OCI-LY1 (cell line): Measurements from ENCODE around the gene CLSTN2.

ENCODE experiments used
- CTCF ChIP-seq: fragments of 200-600 bp; sonication (generic), shearing (Covaris generic); IDR thresholded peaks from 2 replicates; pipeline ENCODE4 v1.5.1; 2017; ENCODE audit warnings: mild to moderate bottlenecking, antibody characterized with exemption, low read length, moderate library complexity, mixed read lengths
- EZH2 ChIP-seq: fragments of 200-600 bp; sonication (generic), shearing (Covaris generic); IDR thresholded peaks from 2 replicates; pipeline ENCODE4 v1.8.0; 2017; ENCODE audit warnings: borderline replicate concordance, mixed run types, mild to moderate bottlenecking, antibody characterized with exemption, low read length, moderate library complexity, mixed read lengths

DNA sequence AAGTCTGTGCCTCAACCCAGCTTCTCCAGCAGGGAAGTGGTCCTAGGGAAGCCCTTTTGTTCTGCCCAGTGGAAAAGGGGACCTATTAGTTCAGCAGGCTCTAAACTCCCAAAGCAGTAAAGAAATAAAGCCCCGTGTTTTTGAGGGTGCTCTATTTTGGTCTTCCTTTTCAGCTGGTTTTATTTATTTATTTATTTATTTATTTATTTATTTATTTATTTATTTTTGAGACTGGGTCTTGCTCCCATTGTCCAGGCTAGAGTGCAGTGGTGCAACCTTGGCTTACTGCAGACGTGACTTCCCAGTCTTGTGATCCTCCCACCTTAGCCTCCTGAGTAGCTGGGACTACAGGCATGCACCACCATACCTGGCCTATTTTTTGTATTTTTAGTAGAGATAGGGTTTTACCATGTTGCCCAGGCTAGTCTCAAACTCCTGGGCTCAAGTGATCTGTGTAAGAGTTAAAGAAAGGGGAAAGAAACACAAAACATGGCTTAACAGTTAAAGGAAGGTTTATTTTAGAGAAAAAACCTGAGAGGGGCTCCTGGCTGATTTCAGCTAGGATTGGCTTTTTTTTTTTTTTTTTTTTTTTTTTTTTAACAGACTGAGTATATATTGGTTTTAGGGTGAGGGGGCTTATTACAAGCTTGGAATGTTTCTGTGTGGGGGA, 154.6 kb downstream of the CLSTN2 start:
- no peak for TF ChIP-seq EZH2
- TF ChIP-seq CTCF: no peak
